ENCODE results near the gene C19orf53.
"Not testable (repeated sequence)": the region's sequence is repeated elsewhere in the genome, so short reads cannot be mapped to it uniquely, and the experiment has no call there.

The C19orf53 gene
- 35.2 to 38.4 reads per million in 2 donors for total RNA-seq

- peak; percentile 74 to 93 (median 83) for DNase-seq
These were observed at the start of gene C19orf53 for GRCh38 chr19:13774217-13775191. TSS of gene C19orf53 (plus strand) at chr19:13774456. CDS start at chr19:13774478, 22 bp downstream.

- DNase-seq: no peak
These were observed 47.9 kb upstream of the C19orf53 start for GRCh38 chr19:13726323-13726722.

- no peak for DNase-seq
These were observed 46.5 kb upstream of the C19orf53 start for GRCh38 chr19:13727798-13728197.

GRCh38 chr19:13729859-13730258 lies 44.4 kb upstream of the C19orf53 start:
- peak in 1 of 5 experiments; percentile 13 for DNase-seq

GRCh38 chr19:13731147-13731964 lies 42.9 kb upstream of the C19orf53 start:
- DNase-seq: peak; percentile 87 to 96 (median 91)

- DNase-seq: no peak
These were observed 41.9 kb upstream of the C19orf53 start for GRCh38 chr19:13732337-13732736.

- DNase-seq: no peak
These were observed 39.5 kb upstream of the C19orf53 start for GRCh38 chr19:13734751-13735150.

- no peak for DNase-seq
These were observed 36.2 kb upstream of the C19orf53 start for GRCh38 chr19:13738073-13738472.

GRCh38 chr19:13741893-13742292 lies 32.4 kb upstream of the C19orf53 start:
- DNase-seq: no peak

- no peak for DNase-seq
These were observed 31.5 kb upstream of the C19orf53 start for GRCh38 chr19:13742756-13743155.

- DNase-seq: no peak
These were observed 30.1 kb upstream of the C19orf53 start for GRCh38 chr19:13744174-13744573.

GRCh38 chr19:13747098-13747453 lies 27.2 kb upstream of the C19orf53 start:
- DNase-seq: no peak

- peak in 1 of 5 experiments; percentile 50 for DNase-seq
These were observed 26.0 kb upstream of the C19orf53 start for GRCh38 chr19:13748169-13748828.

- no peak for DNase-seq
These were observed 22.8 kb upstream of the C19orf53 start for GRCh38 chr19:13751436-13751835.

- DNase-seq: not testable (repeated sequence)
These were observed 20.6 kb upstream of the C19orf53 start for GRCh38 chr19:13753622-13754021.

GRCh38 chr19:13756210-13756609 lies 18.0 kb upstream of the C19orf53 start:
- no peak for DNase-seq

GRCh38 chr19:13757805-13758772 lies 16.2 kb upstream of the C19orf53 start:
- no peak for DNase-seq

- no peak for DNase-seq
These were observed 15.5 kb upstream of the C19orf53 start for GRCh38 chr19:13758795-13759194.

GRCh38 chr19:13761423-13761822 lies 12.8 kb upstream of the C19orf53 start:
- no peak for DNase-seq

- DNase-seq: no peak
These were observed 11.5 kb upstream of the C19orf53 start for GRCh38 chr19:13762635-13763235.

GRCh38 chr19:13763265-13763664 lies 11.0 kb upstream of the C19orf53 start:
- no peak for DNase-seq

All from T-helper 2 cell (primary cell).